Liver (tissue), 9 donors: ENCODE measurements around the gene ATF5. TPM values are rescaled to one million over a fixed set of nuclear protein-coding genes. Genes with fewer than 3 reads are reported as not detected.

ENCODE experiments used
- DNase-seq: peaks from one replicate; pipeline ENCODE4 v3.0.0-alpha.2; 2017; ENCODE audit warnings: low spot score
- H3K27ac ChIP-seq, 2 donors: one replicate each; pipeline ENCODE4 v1.7.0; 2013; ENCODE audit warnings: inconsistent platforms in 2 of 2, low read length in 2 of 2, control low read depth in 1 of 2, low read depth in 1 of 2, mild to moderate bottlenecking in 1 of 2
- H3K27me3 ChIP-seq, 4 donors: one replicate each; pipeline versions ENCODE4 v1.6.1 to v1.7.0; 2013; ENCODE audit warnings: low read length in 3 of 4, inconsistent platforms in 1 of 4, mild to moderate bottlenecking in 1 of 4, moderate library complexity in 1 of 4; ENCODE audit not compliant: control insufficient read depth in 4 of 4, insufficient read depth in 4 of 4
- H3K36me3 ChIP-seq, 4 donors: one replicate each; pipeline versions ENCODE4 v1.6.1 to v1.7.0; 2013; ENCODE audit warnings: low read length in 3 of 4, mild to moderate bottlenecking in 3 of 4, low read depth in 1 of 4, moderate library complexity in 1 of 4; ENCODE audit not compliant: control insufficient read depth in 4 of 4, insufficient read depth in 3 of 4
- H3K4me1 ChIP-seq, 4 donors: one replicate each; pipeline versions ENCODE4 v1.6.1 to v1.7.0; 2013; ENCODE audit warnings: low read length in 3 of 4, mild to moderate bottlenecking in 3 of 4, moderate library complexity in 1 of 4; ENCODE audit not compliant: control insufficient read depth in 4 of 4, insufficient read depth in 4 of 4
- H3K4me3 ChIP-seq, 3 donors: one replicate each; pipeline versions ENCODE4 v1.6.1 to v1.7.0; 2013; ENCODE audit warnings: low read length in 3 of 3, control low read depth in 1 of 3, low read depth in 1 of 3, mild to moderate bottlenecking in 1 of 3
- H3K9ac ChIP-seq, 2 donors: one replicate each; pipeline ENCODE4 v1.7.0; 2013; ENCODE audit warnings: low read length in 2 of 2, mild to moderate bottlenecking in 2 of 2, moderate library complexity in 2 of 2, control low read depth in 1 of 2, low read depth in 1 of 2
- H3K9me3 ChIP-seq, 4 donors: one replicate each; pipeline versions ENCODE4 v1.6.1 to v1.7.0; 2013; ENCODE audit warnings: low read length in 3 of 4; ENCODE audit not compliant: control insufficient read depth in 4 of 4
- ATF3 ChIP-seq: IDR thresholded peaks from 2 replicates; pipeline ENCODE4 v1.6.1; 2016; ENCODE audit warnings: antibody characterized with exemption
- EGR1 ChIP-seq, 2 donors: IDR thresholded peaks; 2 replicates each; pipeline ENCODE4 v1.6.1; 2016 to 2018; ENCODE audit warnings: antibody characterized with exemption in 2 of 2, low read depth in 2 of 2
- FOXA2 ChIP-seq: IDR thresholded peaks from 2 replicates; pipeline ENCODE4 v1.6.1; 2016; ENCODE audit warnings: antibody characterized with exemption
- GABPA ChIP-seq, 2 donors: IDR thresholded peaks in 1 of 2; conservative IDR thresholded peaks in 1 of 2; 2 replicates each; pipeline ENCODE4 v1.6.1; 2016; ENCODE audit warnings: antibody characterized with exemption in 2 of 2, mild to moderate bottlenecking in 1 of 2, moderate library complexity in 1 of 2
- HNF4A ChIP-seq, 2 donors: conservative IDR thresholded peaks; 2 replicates each; pipeline ENCODE4 v1.6.1; 2016; ENCODE audit warnings: antibody characterized with exemption in 2 of 2, mild to moderate bottlenecking in 2 of 2
- HNF4G ChIP-seq: IDR thresholded peaks from 2 replicates; pipeline ENCODE4 v1.6.1; 2016; ENCODE audit warnings: antibody characterized with exemption
- MAX ChIP-seq: IDR thresholded peaks from 2 replicates; pipeline ENCODE4 v1.6.1; 2016; ENCODE audit warnings: antibody characterized with exemption
- RAD21 ChIP-seq, 2 donors: IDR thresholded peaks; 2 replicates each; pipeline ENCODE4 v1.6.1; 2016; ENCODE audit warnings: antibody characterized with exemption in 2 of 2, mild to moderate bottlenecking in 2 of 2
- REST ChIP-seq: IDR thresholded peaks from 2 replicates; pipeline ENCODE4 v1.6.1; 2016; ENCODE audit warnings: antibody characterized with exemption, mild to moderate bottlenecking
- RXRA ChIP-seq, 2 donors: IDR thresholded peaks; 2 replicates each; pipeline ENCODE4 v1.6.1; 2017 to 2018; ENCODE audit warnings: antibody characterized with exemption in 2 of 2, mild to moderate bottlenecking in 1 of 2
- SP1 ChIP-seq: IDR thresholded peaks from 2 replicates; pipeline ENCODE4 v1.6.1; 2018; ENCODE audit warnings: antibody characterized with exemption, mild to moderate bottlenecking
- TAF1 ChIP-seq: conservative IDR thresholded peaks from 2 replicates; pipeline ENCODE4 v1.6.1; 2016; ENCODE audit warnings: antibody characterized with exemption, mild to moderate bottlenecking
- WGBS: extraction: QIAGEN DNeasy Blood & Tissue Kit; methylation state at CpG from one replicate; pipeline ENCODE4 v1.1.7; 2013; 5-methylcytosine and 5-hydroxymethylcytosine counted together
- polyA plus RNA-seq, 2 donors: library from polyadenylated mRNA; stranded (reverse) in 1 of 2; unstranded in 1 of 2; fragments of 200-250 nt in 1 of 2; fragments of >200 nt in 1 of 2; fragmentation: Nextera tagmentation in 1 of 2; extraction: Ambion mirVana in 1 of 2; gene quantifications; one replicate each; pipeline versions ENCODE4 v1.2.1 to v1.2.3, GENCODE V29; 2013 to 2015
- total RNA-seq, 2 donors: library from RNA; depleted of rRNA; stranded (reverse); fragments of >200 nt; gene quantifications; one replicate each; pipeline ENCODE4 v1.2.3, GENCODE V29; 2014
- TF ChIP-seq, protein P1 (sequence below): fragments of 150-350 bp; IDR thresholded peaks from 2 replicates; pipeline ENCODE4 v1.5.1; 2017; ENCODE audit warnings: improper control_type of control experiment, low read depth, low read length; ENCODE audit not compliant: missing input control
- donor health status: healthy.
- donor health status: healthy.
- donor health status: healthy.
- donor health status: healthy.
- donor health status: healthy.

Gene ATF5
- total and polyA plus RNA-seq, 4 donors = 42.3 to 2,086 (median 347) TPM

DNA sequence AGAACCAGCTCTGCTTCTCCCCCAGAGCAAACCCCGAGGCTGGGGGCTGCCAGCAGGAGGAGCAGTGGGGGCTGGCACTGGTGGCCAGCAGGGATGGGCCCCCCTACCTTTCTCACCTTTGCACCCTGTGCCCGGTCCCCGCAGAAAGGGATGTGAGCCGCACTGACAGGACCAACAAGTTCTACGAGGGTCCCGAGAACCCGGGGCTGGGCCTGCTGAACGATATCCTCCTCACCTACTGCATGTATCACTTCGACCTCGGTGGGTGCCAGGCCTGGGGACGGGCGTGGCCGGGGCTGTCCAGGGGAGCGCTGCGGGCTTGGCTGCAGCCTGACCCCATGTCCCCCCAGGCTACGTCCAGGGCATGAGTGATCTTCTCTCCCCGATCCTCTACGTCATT lies 44.9 kb upstream of the ATF5 start:
- WGBS = 95% methylated on average over 18 of the region's 18 CpGs
- Histone ChIP-seq H3K27ac (no peak overlapping the region), H3K9ac (no peak overlapping the region), H3K9me3 (no peaks in the 10 kb centered on the region), H3K36me3 (peaks cover 46 to 57% (median 48%) of the 10 kb centered on the region in 4 donors), H3K4me1 (peaks cover 0 to 10% (median 4%) of the 10 kb centered on the region in 4 donors), H3K4me3 (no peak overlapping the region), H3K27me3 (no peaks in the 10 kb centered on the region)
- TF ChIP-seq SP1 (no peak), MAX (no peak), EGR1 (IDR thresholded peaks at IDR 0.05; ENCODE audit: low read depth in 2 of 2) (no peak), FOXA2 (no peak), RXRA (IDR thresholded peaks at IDR 0.05) (no peak), HNF4G (no peak), REST (no peak)
- DNase-seq = no peak

DNA sequence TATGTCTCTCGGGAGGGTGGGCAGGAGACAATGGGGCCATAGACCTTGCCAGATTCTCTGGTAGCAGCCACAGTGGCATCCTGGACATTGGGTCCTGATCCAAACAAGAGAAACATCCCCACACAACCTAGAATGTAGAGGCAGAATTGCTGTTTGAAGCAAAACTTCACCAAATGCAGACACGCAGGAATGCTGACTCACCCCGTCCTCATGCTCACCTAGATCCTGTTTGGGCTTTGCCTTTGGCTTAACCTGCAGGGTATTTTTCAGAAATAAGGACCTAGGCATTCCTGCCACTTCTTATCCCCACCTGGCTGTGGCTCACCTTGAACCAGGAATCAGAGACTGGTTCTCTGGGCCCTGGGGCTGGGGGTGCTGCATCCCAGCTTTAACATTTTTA lies 44.2 kb upstream of the ATF5 start:
- 94% methylated on average over 3 of the region's 3 CpGs for WGBS
- Histone ChIP-seq H3K9me3 (no peaks in the 10 kb centered on the region), H3K9ac (no peak overlapping the region), H3K27ac (no peak overlapping the region), H3K36me3 (peaks cover 41 to 57% (median 46%) of the 10 kb centered on the region in 4 donors), H3K4me3 (no peak overlapping the region), H3K4me1 (peaks cover 0 to 8% (median 3%) of the 10 kb centered on the region in 4 donors), H3K27me3 (no peaks in the 10 kb centered on the region)
- TF ChIP-seq GABPA (IDR thresholded peaks at IDR 0.05 in 1 of 2, conservative IDR thresholded peaks at IDR 0.05 in 1 of 2) = no peak
- TF ChIP-seq REST = no peak
- TF ChIP-seq, protein P1, sequence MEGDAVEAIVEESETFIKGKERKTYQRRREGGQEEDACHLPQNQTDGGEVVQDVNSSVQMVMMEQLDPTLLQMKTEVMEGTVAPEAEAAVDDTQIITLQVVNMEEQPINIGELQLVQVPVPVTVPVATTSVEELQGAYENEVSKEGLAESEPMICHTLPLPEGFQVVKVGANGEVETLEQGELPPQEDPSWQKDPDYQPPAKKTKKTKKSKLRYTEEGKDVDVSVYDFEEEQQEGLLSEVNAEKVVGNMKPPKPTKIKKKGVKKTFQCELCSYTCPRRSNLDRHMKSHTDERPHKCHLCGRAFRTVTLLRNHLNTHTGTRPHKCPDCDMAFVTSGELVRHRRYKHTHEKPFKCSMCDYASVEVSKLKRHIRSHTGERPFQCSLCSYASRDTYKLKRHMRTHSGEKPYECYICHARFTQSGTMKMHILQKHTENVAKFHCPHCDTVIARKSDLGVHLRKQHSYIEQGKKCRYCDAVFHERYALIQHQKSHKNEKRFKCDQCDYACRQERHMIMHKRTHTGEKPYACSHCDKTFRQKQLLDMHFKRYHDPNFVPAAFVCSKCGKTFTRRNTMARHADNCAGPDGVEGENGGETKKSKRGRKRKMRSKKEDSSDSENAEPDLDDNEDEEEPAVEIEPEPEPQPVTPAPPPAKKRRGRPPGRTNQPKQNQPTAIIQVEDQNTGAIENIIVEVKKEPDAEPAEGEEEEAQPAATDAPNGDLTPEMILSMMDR = no peak
- TF ChIP-seq HNF4G = no peak
- no peak for TF ChIP-seq FOXA2
- no peak for TF ChIP-seq TAF1
- no peak for TF ChIP-seq EGR1 (IDR thresholded peaks at IDR 0.05; ENCODE audit: low read depth in 2 of 2)
- TF ChIP-seq RAD21 (IDR thresholded peaks at IDR 0.05) = no peak
- TF ChIP-seq SP1 = no peak
- no peak for TF ChIP-seq HNF4A (conservative IDR thresholded peaks at IDR 0.05)
- TF ChIP-seq MAX = no peak
- TF ChIP-seq ATF3 = no peak
- DNase-seq = no peak
